Hypothalamus (tissue), 51 donors: ENCODE data around the gene NUDT19.
A peak's percentile ranks its signal among the peaks of the same experiment; 100 is the strongest.
"Not testable (repeated sequence)": the region's sequence is repeated elsewhere in the genome, so short reads cannot be mapped to it uniquely, and the experiment has no call there.

ENCODE experiments used
- DNase-seq, 51 donors: peaks; one replicate each; lab custom pipeline; 2025; lab: John Stamatoyannopoulos, UW

NUDT19 gene

DNA sequence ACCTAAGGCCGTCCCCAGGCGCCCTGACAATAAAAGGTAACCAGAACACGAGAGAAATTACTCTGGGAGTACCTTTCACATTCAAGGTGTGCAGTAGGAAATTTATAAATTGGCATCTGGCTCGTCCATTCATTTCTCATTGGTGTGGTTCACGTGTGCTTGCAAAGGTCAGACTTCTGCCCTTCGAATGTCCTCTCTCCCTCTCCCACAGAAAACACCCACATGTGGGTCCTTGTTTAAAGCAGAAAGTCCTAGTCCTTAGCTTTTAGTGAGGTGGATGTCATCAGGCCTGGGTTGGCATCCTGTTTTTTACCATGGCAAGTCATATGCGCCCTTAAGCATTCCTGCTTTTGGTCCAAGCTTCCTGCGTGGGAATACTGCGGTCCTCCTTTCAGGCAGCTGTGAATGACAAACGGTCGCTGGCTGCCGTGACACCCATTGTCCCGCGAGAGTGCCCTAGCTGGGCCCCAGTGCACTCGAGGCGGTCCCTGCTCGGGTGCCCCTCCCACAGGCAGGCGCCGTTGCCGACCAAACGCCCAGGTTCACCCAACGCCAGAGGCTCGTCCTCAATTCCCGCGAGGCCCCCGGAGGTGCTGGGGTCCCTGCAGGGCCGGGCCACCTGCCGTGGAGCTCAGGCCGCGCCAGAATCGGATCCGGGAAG, at the start of gene NUDT19:
Gene NUDT19 (plus strand): TSS at position 531 of the 661 bp plus-strand sequence. CDS start 140 bp downstream, outside the sequence.
- peak in 50 of 51 donors; percentile 20 to 90 (median 72) for DNase-seq

DNA sequence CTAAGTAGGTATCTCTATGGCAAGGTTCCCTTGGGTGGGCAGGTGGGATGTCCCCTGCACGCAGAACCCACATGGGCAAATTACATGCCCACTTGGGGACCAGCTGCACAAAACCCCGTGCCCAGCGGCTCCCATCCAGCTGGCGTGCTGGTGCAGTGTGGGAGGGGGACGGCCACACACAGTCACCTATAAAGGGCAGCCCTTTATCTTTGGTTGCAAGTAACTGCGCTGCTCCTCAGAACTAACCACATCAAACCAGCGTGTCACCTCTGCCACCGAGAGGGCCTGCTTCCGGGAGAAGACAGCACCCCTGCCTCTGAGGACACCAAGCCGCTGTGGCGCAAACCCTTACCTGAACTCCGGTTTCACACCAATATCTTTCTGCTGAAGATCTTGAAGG, 48.9 kb upstream of the NUDT19 start:
- DNase-seq = no peak

DNA sequence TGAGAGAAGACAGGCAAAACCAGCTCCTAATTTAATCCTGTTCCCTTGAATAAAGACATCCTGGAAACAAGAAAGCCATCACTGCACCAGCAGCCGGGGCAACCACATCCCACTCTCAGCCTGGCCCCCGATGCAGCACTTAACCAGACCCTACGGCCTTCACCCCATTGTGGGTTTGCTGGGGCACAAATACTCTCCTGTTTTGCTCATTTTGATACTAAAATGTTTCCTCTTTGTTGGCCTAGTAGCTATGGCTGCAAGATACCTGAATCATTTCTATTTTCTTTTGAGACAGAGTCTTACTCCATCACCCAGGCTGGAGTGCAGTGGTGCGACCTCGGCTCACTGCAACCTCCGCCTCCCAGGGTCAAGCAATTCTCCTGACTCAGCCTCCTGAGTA, 45.1 kb upstream of the NUDT19 start:
- no peak for DNase-seq

DNA sequence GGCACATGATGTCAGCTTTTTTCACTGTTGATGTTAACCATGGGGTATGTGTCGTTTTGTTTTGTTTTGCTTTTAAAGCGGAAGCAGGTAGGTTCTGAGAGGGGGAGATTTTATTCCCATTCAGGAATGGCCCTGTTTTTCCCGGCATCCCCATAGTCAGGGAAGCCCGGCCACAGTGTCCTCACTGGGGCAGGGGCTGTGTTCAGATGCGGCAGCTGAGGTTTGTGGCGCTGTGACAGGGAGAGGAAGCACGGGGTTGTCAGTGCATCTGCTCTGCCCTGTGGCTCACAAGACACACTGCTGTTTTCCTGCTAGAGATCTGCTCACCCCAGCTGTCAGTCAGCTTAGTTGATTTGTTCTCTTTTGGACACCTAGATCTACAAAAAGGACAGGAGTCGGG, 44.3 kb upstream of the NUDT19 start:
- no peak for DNase-seq

- DNase-seq = peak in 10 of 51 donors; percentile 2 to 33 (median 11)
Measured at GRCh38 chr19:32649751-32650150, 41.9 kb upstream of the NUDT19 start.

- DNase-seq = no peak
Measured at GRCh38 chr19:32650671-32651070, 41.0 kb upstream of the NUDT19 start.

GRCh38 chr19:32651729-32652140, 39.9 kb upstream of the NUDT19 start:
- peak in 33 of 51 donors; percentile 2 to 77 (median 42) for DNase-seq

DNA sequence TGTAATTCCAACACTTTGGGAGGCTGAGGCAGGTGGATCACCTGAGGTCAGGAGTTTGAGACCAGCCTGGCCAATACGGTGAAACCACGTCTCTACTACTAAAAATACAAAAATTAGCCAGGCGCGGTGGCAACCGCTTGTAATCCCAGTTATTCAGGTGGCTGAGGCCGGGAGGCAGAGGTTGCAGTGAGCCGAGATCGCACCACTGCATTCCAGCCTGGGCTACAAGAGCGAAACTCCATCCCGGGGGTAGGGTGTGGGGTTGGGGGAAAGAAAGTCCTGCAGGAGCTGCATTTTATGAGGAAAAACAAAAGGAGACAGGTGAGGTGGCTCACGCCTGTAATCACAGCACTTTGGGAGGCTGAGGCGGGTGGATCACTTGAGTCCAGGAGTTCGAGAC, 39.3 kb upstream of the NUDT19 start:
- DNase-seq = not testable (repeated sequence)

GRCh38 chr19:32652894-32653598, 38.6 kb upstream of the NUDT19 start:
- DNase-seq = peak in 36 of 51 donors; percentile 4 to 67 (median 37)

- no peak for DNase-seq
Measured at GRCh38 chr19:32653599-32653915, 38.1 kb upstream of the NUDT19 start.

GRCh38 chr19:32656379-32656778, 35.2 kb upstream of the NUDT19 start:
- not testable (repeated sequence) for DNase-seq

DNA sequence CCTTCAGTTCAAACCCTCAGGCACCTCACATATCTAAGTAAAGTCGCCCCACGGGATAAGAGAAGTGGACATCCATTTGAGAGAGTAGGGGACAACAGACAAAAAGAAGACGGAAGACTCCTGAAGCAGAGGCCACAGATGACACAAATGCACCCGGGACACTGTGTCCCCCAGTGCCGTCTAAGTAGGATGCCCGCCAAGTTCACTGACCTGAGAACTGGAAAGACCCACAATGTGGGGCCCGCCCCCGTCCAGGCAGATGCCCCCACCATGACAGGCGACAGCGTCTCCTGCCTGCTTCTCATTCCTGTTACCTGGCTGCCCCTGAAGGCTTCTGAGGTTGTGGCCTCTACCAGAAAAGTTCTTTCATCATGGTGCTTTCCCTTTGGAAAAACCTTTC, 33.5 kb upstream of the NUDT19 start:
- DNase-seq = no peak

GRCh38 chr19:32658527-32658926, 33.1 kb upstream of the NUDT19 start:
- DNase-seq = no peak

DNA sequence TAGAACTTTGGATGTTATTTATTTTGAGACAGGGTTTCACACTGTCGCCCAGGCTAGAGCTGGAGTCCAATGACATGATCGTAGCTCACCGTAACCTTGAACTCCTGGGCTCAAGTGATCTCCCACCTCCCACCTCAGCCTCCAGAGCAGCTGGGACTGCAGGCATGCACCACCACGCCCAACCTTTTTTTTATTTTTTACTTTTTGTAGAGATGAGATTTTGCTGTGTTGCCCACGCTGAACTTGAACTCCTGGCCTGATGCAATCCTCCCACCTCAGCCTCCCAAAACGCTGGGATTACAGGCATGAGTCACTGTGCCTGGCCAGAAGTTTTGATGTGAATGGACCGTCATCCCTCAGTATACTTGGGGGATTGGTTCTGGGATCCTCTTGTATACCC, 30.3 kb upstream of the NUDT19 start:
- no peak for DNase-seq

- DNase-seq = no peak
Measured at GRCh38 chr19:32662186-32662585, 29.4 kb upstream of the NUDT19 start.

- DNase-seq = no peak
Measured at GRCh38 chr19:32666084-32666483, 25.5 kb upstream of the NUDT19 start.

DNA sequence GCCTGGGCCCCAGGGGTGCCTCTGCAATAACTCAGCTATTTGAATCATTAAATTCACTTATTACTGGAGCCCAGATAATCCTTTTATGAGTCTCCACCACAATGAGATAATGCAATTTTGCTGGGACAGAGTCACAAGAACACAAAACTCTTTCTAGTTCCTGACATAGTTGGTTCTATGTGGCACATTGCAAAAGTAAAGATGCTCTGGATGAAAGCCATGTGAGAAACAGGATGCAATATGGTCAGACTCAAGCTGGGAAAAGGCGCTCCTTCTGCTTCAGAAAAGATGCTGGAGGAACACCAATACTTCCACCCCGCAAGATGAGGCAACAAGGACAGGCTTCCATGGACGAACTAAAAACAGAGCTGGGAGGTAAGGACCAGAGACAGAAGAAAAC, 22.3 kb upstream of the NUDT19 start:
- no peak for DNase-seq

DNA sequence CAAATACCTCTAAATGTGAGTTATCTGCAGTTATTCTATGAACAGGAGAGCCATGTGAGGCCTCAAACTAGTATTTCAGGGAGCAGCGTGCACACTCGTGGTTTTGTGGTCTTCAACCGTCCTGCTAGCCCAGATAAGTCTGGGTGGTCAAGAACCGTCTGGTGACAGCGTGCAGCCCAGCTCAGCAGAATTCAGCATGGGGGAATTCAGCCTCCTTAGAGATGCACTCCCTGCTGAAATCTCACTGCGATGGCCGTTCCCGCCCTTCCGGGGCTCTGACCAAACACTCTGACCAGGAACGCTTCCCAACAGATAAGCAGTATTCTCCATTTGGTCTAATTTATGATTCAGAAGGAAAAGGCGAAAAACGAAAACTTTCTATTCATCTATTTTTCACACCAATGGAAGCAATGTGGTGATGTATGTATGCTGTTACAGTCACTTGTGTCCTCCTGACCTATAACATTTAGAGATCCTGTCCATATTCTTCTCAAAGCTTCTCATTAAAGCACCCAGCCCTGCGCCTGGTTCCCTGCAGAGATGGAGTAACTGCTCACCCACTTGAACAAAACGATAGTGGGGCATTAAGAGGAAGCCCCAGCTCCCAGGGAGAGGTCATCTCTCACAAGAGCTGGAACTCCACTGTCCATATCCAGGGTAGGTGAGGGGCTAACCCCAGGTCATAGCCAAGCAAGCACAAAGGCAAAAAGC, 19.6 kb upstream of the NUDT19 start:
- no peak for DNase-seq

GRCh38 chr19:32672841-32673240, 18.8 kb upstream of the NUDT19 start:
- no peak for DNase-seq

DNA sequence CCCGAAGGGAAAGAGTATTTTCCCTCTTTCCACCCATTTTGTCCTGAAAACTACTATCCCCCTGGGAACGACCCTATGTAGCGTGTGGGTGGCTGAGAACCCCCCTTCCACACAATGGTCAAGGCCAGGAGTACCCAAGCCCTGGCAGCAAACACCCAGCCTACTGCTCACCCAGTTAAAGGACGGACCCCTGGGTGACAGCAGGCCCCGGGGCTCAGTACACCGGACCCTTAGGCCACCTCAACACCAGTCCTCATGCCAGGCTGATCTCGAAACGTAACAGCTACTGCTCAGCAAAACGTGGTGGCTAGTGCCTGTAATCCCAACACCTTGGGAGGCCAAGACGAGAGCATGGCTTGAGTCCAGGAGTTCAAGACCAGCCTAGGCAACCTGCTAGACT, 18.0 kb upstream of the NUDT19 start:
- DNase-seq = no peak

GRCh38 chr19:32674153-32674930, 17.3 kb upstream of the NUDT19 start:
- peak in 1 of 51 donors; percentile 29 for DNase-seq
